OCI-LY7 (cell line): ENCODE measurements around the gene FKBP1B. TPM values are rescaled to one million over a fixed set of nuclear protein-coding genes. Genes with fewer than 3 reads are reported as not detected.
"Not testable (repeated sequence)": the region's sequence is repeated elsewhere in the genome, so short reads cannot be mapped to it uniquely, and the experiment has no call there.

ENCODE experiments used
- BruUV-seq: library from RNA; stranded (reverse); fragments of 400-500 nt; replicated peaks from 2 replicates; lab custom pipeline; 2021; lab: Mats Ljungman, UMichigan
- CTCF ChIA-PET: fragments of 300-600 bp; sonication (Branson Sonifier 250); formaldehyde crosslinking; loops from one replicate; lab custom pipeline; 2022; ENCODE audit warnings: antibody characterized with exemption; ENCODE audit not compliant: unreplicated experiment; lab: Charles Lee
- POLR2A ChIA-PET: fragments of 300-600 bp; sonication (Branson Sonifier 250); formaldehyde crosslinking; loops from one replicate; lab custom pipeline; 2022; ENCODE audit warnings: antibody characterized with exemption; lab: Charles Lee
- DNase-seq: peaks from one replicate; pipeline ENCODE4 v3.0.0-alpha.2; 2015; ENCODE audit warnings: low spot score
- H2AFZ ChIP-seq: fragments of 200-600 bp; sonication (generic), shearing (Covaris generic); 2 replicates; pipeline ENCODE4 v1.6.1; 2014; ENCODE audit warnings: mild to moderate bottlenecking, antibody characterized with exemption, low read length, moderate library complexity
- H3K27ac ChIP-seq: fragments of 200-600 bp; sonication (generic); 2 replicates; pipeline ENCODE4 v1.5.1; 2014; ENCODE audit warnings: mixed run types, low read depth, mild to moderate bottlenecking, moderate library complexity, low read length, inconsistent platforms; ENCODE audit not compliant: poor library complexity, severe bottlenecking
- H3K36me3 ChIP-seq: fragments of 200-600 bp; sonication (generic); 2 replicates; pipeline ENCODE4 v1.6.1; 2014; ENCODE audit warnings: mild to moderate bottlenecking, antibody characterized with exemption, low read length, moderate library complexity, mixed read lengths; ENCODE audit not compliant: insufficient read depth
- H3K4me1 ChIP-seq: fragments of 200-600 bp; sonication (generic); 2 replicates; pipeline ENCODE4 v1.5.1; 2014; ENCODE audit warnings: mild to moderate bottlenecking, low read length; ENCODE audit not compliant: insufficient read depth, poor library complexity, severe bottlenecking
- H3K4me2 ChIP-seq: fragments of 200-600 bp; sonication (generic); 2 replicates; pipeline ENCODE4 v1.6.1; 2014; ENCODE audit warnings: mild to moderate bottlenecking, low read length
- H3K4me3 ChIP-seq: fragments of 200-600 bp; sonication (generic); 2 replicates; pipeline ENCODE4 v1.5.1; 2014; ENCODE audit warnings: mild to moderate bottlenecking, low read depth, low read length; ENCODE audit not compliant: poor library complexity, severe bottlenecking
- H3K79me2 ChIP-seq: fragments of 200-600 bp; sonication (generic); 2 replicates; pipeline ENCODE4 v1.6.1; 2016; ENCODE audit warnings: low read depth, mild to moderate bottlenecking, low read length, moderate library complexity, mixed read lengths; ENCODE audit not compliant: insufficient read depth
- H3K9me2 ChIP-seq: fragments of 200-600 bp; sonication (generic); 2 replicates; pipeline ENCODE4 v1.6.1; 2016; ENCODE audit warnings: mild to moderate bottlenecking, low read length, mixed read lengths; ENCODE audit not compliant: insufficient read depth
- H3K9me3 ChIP-seq: fragments of 200-600 bp; sonication (generic); 2 replicates; pipeline ENCODE4 v1.6.1; 2014; ENCODE audit warnings: mild to moderate bottlenecking, mixed run types, low read length, mixed read lengths
- H4K20me1 ChIP-seq: fragments of 200-600 bp; sonication (generic); 2 replicates; pipeline ENCODE4 v1.6.1; 2014; ENCODE audit warnings: mild to moderate bottlenecking, antibody characterized with exemption, low read length, moderate library complexity, mixed read lengths; ENCODE audit not compliant: insufficient read depth
- EZH2phosphoT487 ChIP-seq: fragments of 200-600 bp; sonication (generic); IDR thresholded peaks from 2 replicates; pipeline ENCODE4 v1.6.1; 2018; ENCODE audit warnings: low read depth, borderline replicate concordance, mild to moderate bottlenecking, mixed run types, antibody characterized with exemption, low read length, moderate library complexity, mixed read lengths
- intact Hi-C: fragments of 100-400 bp; cut with micrococcal nuclease; formaldehyde crosslinking; loops from one replicate; pipeline ENCODE4 v1.10.0; 2022; ENCODE audit not compliant: unreplicated experiment
- total RNA-seq, 2 experiments: library from RNA; depleted of rRNA in 1 of 2; stranded (reverse); fragments of >200 nt in 1 of 2; shearing (Covaris generic) in 1 of 2; gene quantifications; 2 replicates each; pipeline ENCODE4 v1.2.3, GENCODE V29; 2014 to 2022
- TF ChIP-seq, protein P1 (sequence below): fragments of 200-600 bp; sonication (generic); conservative IDR thresholded peaks from 2 replicates; pipeline ENCODE4 v1.5.1; 2014; ENCODE audit warnings: mild to moderate bottlenecking, antibody characterized with exemption, low read length, moderate library complexity, mixed read lengths

Gene FKBP1B
- total RNA-seq, 2 experiments from 2014 or later = 1.5 to 3.2 TPM

DNA sequence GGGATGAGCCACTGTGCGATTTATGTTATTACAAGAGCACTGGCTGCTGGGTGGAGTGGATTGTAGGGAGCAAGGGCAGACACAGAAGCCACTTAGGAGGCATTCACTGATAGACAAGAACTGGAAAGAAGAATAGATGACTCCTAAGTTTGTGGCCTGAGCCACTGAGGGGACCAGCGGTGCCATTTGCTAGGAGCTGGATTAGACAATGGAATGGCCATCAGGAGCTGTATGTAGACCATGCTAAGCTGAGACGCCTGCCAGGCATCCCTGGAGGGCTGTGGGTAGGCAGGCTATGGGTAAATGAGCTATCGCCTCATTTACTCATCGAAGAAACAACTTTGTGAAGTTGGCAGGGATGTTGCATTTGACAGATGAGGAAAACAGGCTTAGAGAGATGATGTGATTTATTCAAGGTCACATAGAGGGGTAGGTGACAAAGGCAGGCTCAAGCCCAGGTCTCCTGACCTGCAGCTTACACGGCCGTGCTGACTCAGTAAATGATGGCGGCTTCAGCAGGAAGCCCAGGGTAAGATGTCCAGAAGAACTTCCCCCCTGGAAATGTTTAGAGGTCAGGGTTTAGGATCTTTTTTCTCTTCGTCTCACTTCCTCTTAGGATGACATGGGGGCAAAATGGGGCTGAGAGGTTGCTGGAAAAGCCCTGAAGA, 36.9 kb upstream of the FKBP1B start:
- Histone ChIP-seq H4K20me1 (no peaks in the 10 kb centered on the region), H2AFZ (no peak overlapping the region), H3K36me3 (no peaks in the 10 kb centered on the region), H3K4me1 (no peaks in the 10 kb centered on the region), H3K9me3 (no peaks in the 10 kb centered on the region), H3K4me3 (no peak overlapping the region), H3K4me2 (no peak overlapping the region), H3K9me2 (no peaks in the 10 kb centered on the region), H3K79me2 (no peaks in the 10 kb centered on the region), H3K27ac (no peak overlapping the region)
- ChIA-PET CTCF (interaction anchor here (0.6 kb wide), 1 partner anchor 47 kb away, joined by 3 read pairs; no protein-coding TSS in a partner anchor), POLR2A (interaction anchor here (0.7 to 1.4 kb wide), 2 partner anchors 35 to 85 kb away, joined by 3 to 4 read pairs; partner anchors contain the start of genes ATAD2B and WDCP)
- TF ChIP-seq, protein P1, sequence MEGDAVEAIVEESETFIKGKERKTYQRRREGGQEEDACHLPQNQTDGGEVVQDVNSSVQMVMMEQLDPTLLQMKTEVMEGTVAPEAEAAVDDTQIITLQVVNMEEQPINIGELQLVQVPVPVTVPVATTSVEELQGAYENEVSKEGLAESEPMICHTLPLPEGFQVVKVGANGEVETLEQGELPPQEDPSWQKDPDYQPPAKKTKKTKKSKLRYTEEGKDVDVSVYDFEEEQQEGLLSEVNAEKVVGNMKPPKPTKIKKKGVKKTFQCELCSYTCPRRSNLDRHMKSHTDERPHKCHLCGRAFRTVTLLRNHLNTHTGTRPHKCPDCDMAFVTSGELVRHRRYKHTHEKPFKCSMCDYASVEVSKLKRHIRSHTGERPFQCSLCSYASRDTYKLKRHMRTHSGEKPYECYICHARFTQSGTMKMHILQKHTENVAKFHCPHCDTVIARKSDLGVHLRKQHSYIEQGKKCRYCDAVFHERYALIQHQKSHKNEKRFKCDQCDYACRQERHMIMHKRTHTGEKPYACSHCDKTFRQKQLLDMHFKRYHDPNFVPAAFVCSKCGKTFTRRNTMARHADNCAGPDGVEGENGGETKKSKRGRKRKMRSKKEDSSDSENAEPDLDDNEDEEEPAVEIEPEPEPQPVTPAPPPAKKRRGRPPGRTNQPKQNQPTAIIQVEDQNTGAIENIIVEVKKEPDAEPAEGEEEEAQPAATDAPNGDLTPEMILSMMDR = no peak
- TF ChIP-seq EZH2phosphoT487 = no peak
- DNase-seq = no peak
- intact Hi-C loops = no loop called here
- BruUV-seq = no TSS peak

DNA sequence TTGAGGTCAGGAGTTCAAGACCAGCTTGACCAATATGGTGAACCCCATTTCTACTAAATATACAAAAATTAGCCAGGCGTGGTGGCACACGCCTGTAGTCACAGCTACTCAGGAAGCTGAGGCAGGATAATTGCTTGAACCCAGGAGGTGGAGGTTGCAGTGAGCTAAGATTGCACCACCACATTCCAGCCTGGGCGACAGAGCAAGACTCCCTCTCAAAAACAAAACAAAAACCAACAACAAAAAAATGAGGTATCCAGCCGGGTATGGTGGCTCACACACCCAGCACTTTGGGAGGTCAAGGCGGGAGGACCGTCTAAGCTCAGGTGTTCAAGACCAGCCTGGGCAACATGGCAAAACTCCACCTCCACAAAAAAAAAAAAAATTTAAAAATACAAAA, 34.6 kb upstream of the FKBP1B start:
- not testable (repeated sequence) for H3K9me2 ChIP-seq

GRCh38 chr2:24015562-24016375, 33.8 kb upstream of the FKBP1B start:
- no TSS peak for BruUV-seq
- H3K4me2 ChIP-seq = no peak overlapping the region
- no peak for TF ChIP-seq EZH2phosphoT487
- TF ChIP-seq, protein P1 = no peak
- no peaks in the 10 kb centered on the region for H3K79me2 ChIP-seq
- H4K20me1 ChIP-seq = no peaks in the 10 kb centered on the region
- DNase-seq = no peak
- intact Hi-C loops = no loop called here
- H3K9me3 ChIP-seq = no peaks in the 10 kb centered on the region
- H3K27ac ChIP-seq = no peak overlapping the region
- CTCF ChIA-PET = no interaction called here
- H2AFZ ChIP-seq = no peak overlapping the region
- POLR2A ChIA-PET = no interaction called here
- H3K4me1 ChIP-seq = no peaks in the 10 kb centered on the region
- no peaks in the 10 kb centered on the region for H3K9me2 ChIP-seq
- H3K4me3 ChIP-seq = no peak overlapping the region
- no peaks in the 10 kb centered on the region for H3K36me3 ChIP-seq

More for the DNA sequence above, 34.6 kb upstream of the FKBP1B start:
- H4K20me1 ChIP-seq, POLR2A ChIA-PET, H3K9me3 ChIP-seq, H3K4me2 ChIP-seq, H3K4me1 ChIP-seq, H2AFZ ChIP-seq, H3K79me2 ChIP-seq, H3K27ac ChIP-seq, BruUV-seq, H3K4me3 ChIP-seq, DNase-seq, CTCF ChIA-PET, H3K36me3 ChIP-seq, intact Hi-C loops: not testable (repeated sequence)
